Measurements from ENCODE around the gene MAP3K14.

GRCh38 chr17:45258981-45259380 is 57.8 kb downstream of the MAP3K14 start:
- TF ChIP-seq CTCF (IDR thresholded peaks at IDR 0.05), result no peak
- TF ChIP-seq POLR2A (IDR thresholded peaks at IDR 0.05), result no peak
